HL-60 (cell line): ENCODE measurements around the gene STK16.

Source experiments
- TF ChIP-seq, protein P1 (sequence below): IDR thresholded peaks from one replicate; pipeline ENCODE4 v1.5.1; 2011; ENCODE audit warnings: low read length, control low read depth, inconsistent platforms; ENCODE audit not compliant: insufficient read depth
- TF ChIP-seq, protein P2 (sequence below): IDR thresholded peaks from 2 replicates; pipeline ENCODE4 v1.6.1; 2012; ENCODE audit warnings: low read depth; ENCODE audit not compliant: insufficient replicate concordance

DNA sequence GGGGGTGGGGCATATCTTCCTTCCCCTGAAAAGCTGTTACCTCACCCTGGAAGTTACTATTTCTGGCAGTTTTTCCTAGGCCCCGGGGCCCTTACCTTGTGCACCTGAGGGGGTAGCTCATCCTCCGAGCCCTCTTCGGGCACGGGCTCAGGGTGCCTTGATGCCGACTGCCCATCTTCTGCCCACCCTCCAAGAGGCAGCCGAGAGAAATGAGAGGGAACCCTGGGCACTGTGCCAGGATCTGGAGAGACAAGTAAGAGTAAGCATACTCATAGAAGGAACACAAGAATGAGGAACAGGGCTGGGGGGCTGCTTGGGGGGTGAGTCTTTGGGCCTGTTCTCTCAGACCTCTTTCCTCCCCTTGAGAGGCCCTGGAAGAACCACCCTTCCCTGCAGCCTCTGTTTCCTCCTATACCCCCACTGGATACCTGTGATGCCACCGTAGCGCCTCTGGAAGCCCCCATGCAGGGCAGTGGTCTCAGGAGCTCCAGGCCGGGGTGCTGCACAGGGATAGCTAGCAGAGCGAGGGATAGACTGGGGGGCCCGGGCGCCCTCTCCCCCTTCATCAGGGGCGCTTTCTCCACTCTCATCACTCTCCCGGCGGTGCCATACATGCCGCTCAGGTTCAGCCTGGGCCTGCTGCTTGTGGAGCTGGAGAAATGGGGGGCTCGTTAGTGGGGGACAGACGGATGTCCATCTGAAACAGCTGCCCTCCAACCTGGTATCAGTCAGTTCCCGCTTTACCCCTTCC, 24.5 kb upstream of the STK16 start:
- TF ChIP-seq, protein P1, sequence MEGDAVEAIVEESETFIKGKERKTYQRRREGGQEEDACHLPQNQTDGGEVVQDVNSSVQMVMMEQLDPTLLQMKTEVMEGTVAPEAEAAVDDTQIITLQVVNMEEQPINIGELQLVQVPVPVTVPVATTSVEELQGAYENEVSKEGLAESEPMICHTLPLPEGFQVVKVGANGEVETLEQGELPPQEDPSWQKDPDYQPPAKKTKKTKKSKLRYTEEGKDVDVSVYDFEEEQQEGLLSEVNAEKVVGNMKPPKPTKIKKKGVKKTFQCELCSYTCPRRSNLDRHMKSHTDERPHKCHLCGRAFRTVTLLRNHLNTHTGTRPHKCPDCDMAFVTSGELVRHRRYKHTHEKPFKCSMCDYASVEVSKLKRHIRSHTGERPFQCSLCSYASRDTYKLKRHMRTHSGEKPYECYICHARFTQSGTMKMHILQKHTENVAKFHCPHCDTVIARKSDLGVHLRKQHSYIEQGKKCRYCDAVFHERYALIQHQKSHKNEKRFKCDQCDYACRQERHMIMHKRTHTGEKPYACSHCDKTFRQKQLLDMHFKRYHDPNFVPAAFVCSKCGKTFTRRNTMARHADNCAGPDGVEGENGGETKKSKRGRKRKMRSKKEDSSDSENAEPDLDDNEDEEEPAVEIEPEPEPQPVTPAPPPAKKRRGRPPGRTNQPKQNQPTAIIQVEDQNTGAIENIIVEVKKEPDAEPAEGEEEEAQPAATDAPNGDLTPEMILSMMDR: no peak
- TF ChIP-seq, protein P2, sequence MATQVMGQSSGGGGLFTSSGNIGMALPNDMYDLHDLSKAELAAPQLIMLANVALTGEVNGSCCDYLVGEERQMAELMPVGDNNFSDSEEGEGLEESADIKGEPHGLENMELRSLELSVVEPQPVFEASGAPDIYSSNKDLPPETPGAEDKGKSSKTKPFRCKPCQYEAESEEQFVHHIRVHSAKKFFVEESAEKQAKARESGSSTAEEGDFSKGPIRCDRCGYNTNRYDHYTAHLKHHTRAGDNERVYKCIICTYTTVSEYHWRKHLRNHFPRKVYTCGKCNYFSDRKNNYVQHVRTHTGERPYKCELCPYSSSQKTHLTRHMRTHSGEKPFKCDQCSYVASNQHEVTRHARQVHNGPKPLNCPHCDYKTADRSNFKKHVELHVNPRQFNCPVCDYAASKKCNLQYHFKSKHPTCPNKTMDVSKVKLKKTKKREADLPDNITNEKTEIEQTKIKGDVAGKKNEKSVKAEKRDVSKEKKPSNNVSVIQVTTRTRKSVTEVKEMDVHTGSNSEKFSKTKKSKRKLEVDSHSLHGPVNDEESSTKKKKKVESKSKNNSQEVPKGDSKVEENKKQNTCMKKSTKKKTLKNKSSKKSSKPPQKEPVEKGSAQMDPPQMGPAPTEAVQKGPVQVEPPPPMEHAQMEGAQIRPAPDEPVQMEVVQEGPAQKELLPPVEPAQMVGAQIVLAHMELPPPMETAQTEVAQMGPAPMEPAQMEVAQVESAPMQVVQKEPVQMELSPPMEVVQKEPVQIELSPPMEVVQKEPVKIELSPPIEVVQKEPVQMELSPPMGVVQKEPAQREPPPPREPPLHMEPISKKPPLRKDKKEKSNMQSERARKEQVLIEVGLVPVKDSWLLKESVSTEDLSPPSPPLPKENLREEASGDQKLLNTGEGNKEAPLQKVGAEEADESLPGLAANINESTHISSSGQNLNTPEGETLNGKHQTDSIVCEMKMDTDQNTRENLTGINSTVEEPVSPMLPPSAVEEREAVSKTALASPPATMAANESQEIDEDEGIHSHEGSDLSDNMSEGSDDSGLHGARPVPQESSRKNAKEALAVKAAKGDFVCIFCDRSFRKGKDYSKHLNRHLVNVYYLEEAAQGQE: no peak
